IMR-90 (cell line): ENCODE results near the gene TMEM54. TPM values are rescaled to one million over a fixed set of nuclear protein-coding genes. Genes with fewer than 3 reads are reported as not detected.

Experiments used
- ATAC-seq: fragments of 200-7000 bp; cut with Tn5 transposase; 2 replicates; pipeline ENCODE4 v1.9.1; 2020; ENCODE audit warnings: low read depth, mild to moderate bottlenecking, moderate library complexity
- BruUV-seq: library from RNA; stranded (reverse); fragments of 400-500 nt; replicated peaks from 2 replicates; lab custom pipeline; 2021; lab: Mats Ljungman, UMichigan
- CTCF ChIA-PET: fragments of 300-600 bp; formaldehyde crosslinking; extraction: SDS; loops from one replicate; lab custom pipeline; 2021; ENCODE audit warnings: antibody characterized with exemption; lab: Yijun Ruan, JAX
- POLR2A ChIA-PET: fragments of 300-600 bp; sonication (Branson Sonifier 250); formaldehyde crosslinking; loops from one replicate; lab custom pipeline; 2022; ENCODE audit warnings: antibody characterized with exemption; ENCODE audit not compliant: unreplicated experiment; lab: Charles Lee
- DNase-seq: peaks from one replicate; pipeline ENCODE4 v3.0.0; 2013
- H2AFZ ChIP-seq: replicated peaks from 2 replicates; pipeline ENCODE3; 2013; ENCODE audit warnings: low read length, mild to moderate bottlenecking; ENCODE audit not compliant: poor library complexity
- H2AK5ac ChIP-seq: 2 replicates; pipeline ENCODE4 v1.6.1; 2013; ENCODE audit warnings: low read depth, low read length, inconsistent platforms
- H2AK9ac ChIP-seq: replicated peaks from 2 replicates; pipeline ENCODE3; 2013; ENCODE audit warnings: mild to moderate bottlenecking, low read depth, low read length, moderate library complexity; ENCODE audit not compliant: poor library complexity
- H2BK120ac ChIP-seq: 2 replicates; pipeline ENCODE4 v1.6.1; 2013; ENCODE audit warnings: low read depth, low read length, inconsistent platforms
- H2BK15ac ChIP-seq: 3 replicates; pipeline ENCODE4 v1.6.1; 2013; ENCODE audit warnings: low read depth, low read length, inconsistent platforms
- H2BK20ac ChIP-seq: 2 replicates; pipeline ENCODE4 v1.6.1; 2013; ENCODE audit warnings: low read depth, mild to moderate bottlenecking, inconsistent platforms, low read length, moderate library complexity
- H2BK5ac ChIP-seq: 2 replicates; pipeline ENCODE4 v1.6.1; 2013; ENCODE audit warnings: mild to moderate bottlenecking, low read depth, low read length, inconsistent platforms; ENCODE audit not compliant: poor library complexity, severe bottlenecking
- H3K14ac ChIP-seq: replicated peaks from 2 replicates; pipeline ENCODE4 v1.6.1; 2013; ENCODE audit warnings: low read depth, low read length, inconsistent platforms
- H3K18ac ChIP-seq: 2 replicates; pipeline ENCODE4 v1.6.1; 2013; ENCODE audit warnings: low read depth, low read length, control low read depth
- H3K23ac ChIP-seq: 2 replicates; pipeline ENCODE4 v1.6.1; 2013; ENCODE audit warnings: low read depth, low read length, inconsistent platforms
- H3K27ac ChIP-seq: 2 replicates; pipeline ENCODE4 v1.5.1; 2013; ENCODE audit warnings: mild to moderate bottlenecking, control low read depth, low read length; ENCODE audit not compliant: insufficient read depth
- H3K27me3 ChIP-seq: 2 replicates; pipeline ENCODE4 v1.6.1; 2013; ENCODE audit warnings: low read length; ENCODE audit not compliant: control insufficient read depth, insufficient read depth
- H3K36me3 ChIP-seq: 2 replicates; pipeline ENCODE4 v1.6.1; 2013; ENCODE audit warnings: low read length, mixed read lengths; ENCODE audit not compliant: control insufficient read depth, insufficient read depth
- H3K4ac ChIP-seq: 2 replicates; pipeline ENCODE4 v1.6.1; 2013; ENCODE audit warnings: low read depth, low read length, inconsistent platforms
- H3K4me1 ChIP-seq: 2 replicates; pipeline ENCODE4 v1.6.1; 2013; ENCODE audit warnings: low read length, mixed read lengths; ENCODE audit not compliant: control insufficient read depth, insufficient read depth
- H3K4me2 ChIP-seq: 2 replicates; pipeline ENCODE4 v1.6.1; 2013; ENCODE audit warnings: low read depth, mild to moderate bottlenecking, control low read depth, low read length, moderate library complexity
- H3K4me3 ChIP-seq: 2 replicates; pipeline ENCODE4 v1.5.1; 2013; ENCODE audit warnings: low read depth, mild to moderate bottlenecking, control low read depth, low read length, moderate library complexity; ENCODE audit not compliant: insufficient read depth
- H3K56ac ChIP-seq: 2 replicates; pipeline ENCODE4 v1.6.1; 2013; ENCODE audit warnings: low read length, inconsistent platforms; ENCODE audit not compliant: insufficient read depth; ENCODE audit errors: extremely low read depth
- H3K79me1 ChIP-seq, 2 experiments: 2 replicates each; pipeline ENCODE4 v1.6.1; 2013; ENCODE audit warnings: low read length in 2 of 2, inconsistent platforms in 1 of 2, low read depth in 1 of 2
- H3K9ac ChIP-seq: 2 replicates; pipeline ENCODE4 v1.6.1; 2013; ENCODE audit warnings: low read depth, low read length, control low read depth
- H3K9me1 ChIP-seq: 2 replicates; pipeline ENCODE4 v1.6.1; 2013; ENCODE audit warnings: low read length, inconsistent platforms; ENCODE audit not compliant: insufficient read depth
- H3K9me3 ChIP-seq: 2 replicates; pipeline ENCODE4 v1.6.1; 2013; ENCODE audit warnings: low read length; ENCODE audit not compliant: control insufficient read depth, insufficient read depth
- H4K20me1 ChIP-seq: 2 replicates; pipeline ENCODE4 v1.6.1; 2013; ENCODE audit warnings: low read length, inconsistent platforms; ENCODE audit not compliant: insufficient read depth
- H4K5ac ChIP-seq: 2 replicates; pipeline ENCODE4 v1.6.1; 2013; ENCODE audit warnings: mild to moderate bottlenecking, low read depth, low read length, control low read depth
- H4K8ac ChIP-seq, 2 experiments: 2 replicates each; pipeline ENCODE4 v1.6.1; 2013; ENCODE audit warnings: low read depth in 2 of 2, low read length in 2 of 2, control low read depth in 1 of 2, inconsistent platforms in 1 of 2
- H4K91ac ChIP-seq: 2 replicates; pipeline ENCODE4 v1.6.1; 2013; ENCODE audit warnings: low read depth, low read length, inconsistent platforms; ENCODE audit not compliant: insufficient read depth
- BHLHE40 ChIP-seq: fragments of 150-350 bp; IDR thresholded peaks from 2 replicates; pipeline ENCODE4 v1.6.1; 2016; ENCODE audit warnings: mild to moderate bottlenecking, low read depth, low read length
- CHD1 ChIP-seq: IDR thresholded peaks from 2 replicates; pipeline ENCODE4 v1.6.1; 2012; ENCODE audit warnings: low read depth, low read length, improper control_type of control experiment
- MAZ ChIP-seq: IDR thresholded peaks from 2 replicates; pipeline ENCODE4 v1.6.1; 2012; ENCODE audit warnings: low read depth, mild to moderate bottlenecking, low read length, improper control_type of control experiment, moderate library complexity, borderline replicate concordance
- MXI1 ChIP-seq: IDR thresholded peaks from 2 replicates; pipeline ENCODE4 v1.6.1; 2012; ENCODE audit warnings: low read depth, mild to moderate bottlenecking, low read length, moderate library complexity, borderline replicate concordance
- NFE2L2 ChIP-seq: fragments of 150-350 bp; IDR thresholded peaks from 2 replicates; pipeline ENCODE4 v1.6.1; 2016; ENCODE audit warnings: low read depth, mild to moderate bottlenecking, low read length
- RAD21 ChIP-seq: IDR thresholded peaks from 2 replicates; pipeline ENCODE4 v1.6.1; 2012; ENCODE audit warnings: low read length, improper control_type of control experiment
- RCOR1 ChIP-seq: IDR thresholded peaks from 2 replicates; pipeline ENCODE4 v1.6.1; 2012; ENCODE audit warnings: mild to moderate bottlenecking, low read length, improper control_type of control experiment; ENCODE audit not compliant: insufficient replicate concordance
- RFX5 ChIP-seq: IDR thresholded peaks from 2 replicates; pipeline ENCODE4 v1.8.0; 2012; ENCODE audit warnings: low read depth, mild to moderate bottlenecking, low read length, moderate library complexity
- SMC3 ChIP-seq: fragments of 150-350 bp; IDR thresholded peaks from 2 replicates; pipeline ENCODE4 v1.6.1; 2016; ENCODE audit warnings: low read depth, mild to moderate bottlenecking, antibody characterized with exemption, low read length, moderate library complexity
- WGBS, 2 experiments: methylation state at CpG; one replicate each; pipeline versions ENCODE4 v1.1.5 to v1.1.7; 2013; ENCODE audit warnings: missing lambda C conversion rate in 2 of 2; ENCODE audit not compliant: insufficient read length in 1 of 2; ENCODE audit errors: extremely low coverage in 2 of 2; 5-methylcytosine and 5-hydroxymethylcytosine counted together
- dilution Hi-C: fragments of 300-500 bp; cut with HindIII; formaldehyde crosslinking; loops from one replicate; pipeline ENCODE4 v1.14.3; 2018; ENCODE audit warnings: low sequenced_read_pairs; ENCODE audit not compliant: unreplicated experiment
- in situ Hi-C: fragments of 300-500 bp; cut with MboI; formaldehyde crosslinking; loops from 3 replicates; pipeline ENCODE4 v1.14.3; 2019; ENCODE audit warnings: low sequenced_read_pairs, inconsistent platforms, mixed read lengths
- intact Hi-C: fragments of 100-400 bp; cut with micrococcal nuclease; formaldehyde crosslinking; loops from 2 replicates; pipeline ENCODE4 v1.10.0; 2022
- polyA plus RNA-seq, 3 experiments: library from polyadenylated mRNA; depleted of rRNA; stranded (reverse); fragments of >200 nt; gene quantifications; 2 replicates each; pipeline ENCODE4 v1.2.3, GENCODE V29; 2012; ENCODE audit warnings: low replicate concordance in 1 of 3
- total RNA-seq: library from RNA; depleted of rRNA; stranded (reverse); fragments of >200 nt; gene quantifications from 2 replicates; pipeline ENCODE4 v1.2.3, GENCODE V29; 2012
- TF ChIP-seq, protein P1 (sequence below): conservative IDR thresholded peaks from 2 replicates; pipeline ENCODE4 v1.5.1; 2012; ENCODE audit warnings: mild to moderate bottlenecking, low read depth, low read length, improper control_type of control experiment
- TF ChIP-seq, protein P2 (sequence below): fragments of 150-350 bp; IDR thresholded peaks from 2 replicates; pipeline ENCODE4 v1.6.1; 2017; ENCODE audit warnings: mild to moderate bottlenecking, antibody characterized with exemption, low read length, low read depth

TMEM54 gene
- total and polyA plus RNA-seq, 2 of the 4 experiments (the other 2 are of a cell fraction): 25.5 to 75.2 TPM

DNA sequence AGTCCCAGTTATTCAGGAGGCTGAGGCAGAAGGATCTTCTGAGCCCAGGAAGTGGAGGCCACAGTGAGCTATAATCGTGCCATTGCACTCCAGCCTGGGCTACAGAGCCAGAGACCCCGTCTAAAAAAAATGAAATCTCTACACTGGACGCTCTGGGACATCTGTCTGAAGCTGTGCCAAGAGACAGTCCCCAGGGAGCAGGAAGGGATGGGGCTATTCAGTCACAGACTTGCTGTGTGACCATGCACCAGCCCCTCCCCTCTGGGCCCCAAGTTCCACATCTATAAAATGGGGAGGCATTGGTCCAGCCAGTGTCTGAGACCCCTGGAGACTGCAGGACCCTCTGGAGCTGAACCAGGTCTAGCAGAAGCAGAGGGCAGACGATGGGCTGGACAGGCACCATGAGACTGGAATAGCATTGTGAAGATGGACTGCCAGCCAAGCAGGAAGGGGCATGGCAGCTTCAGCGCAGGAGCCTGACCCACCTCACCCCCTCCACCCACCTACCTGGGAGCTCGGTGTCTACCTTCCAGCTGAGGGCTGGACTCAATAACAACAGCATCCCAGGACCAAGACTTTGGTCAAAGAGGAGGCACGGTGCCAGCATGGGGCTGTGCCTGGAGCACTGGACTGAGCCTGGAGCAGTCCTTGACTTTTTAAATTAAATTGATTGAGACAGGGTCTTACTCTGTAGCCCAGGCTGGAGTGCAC is 1.4 kb downstream of the TMEM54 start (continued):
- TF ChIP-seq, protein P1, sequence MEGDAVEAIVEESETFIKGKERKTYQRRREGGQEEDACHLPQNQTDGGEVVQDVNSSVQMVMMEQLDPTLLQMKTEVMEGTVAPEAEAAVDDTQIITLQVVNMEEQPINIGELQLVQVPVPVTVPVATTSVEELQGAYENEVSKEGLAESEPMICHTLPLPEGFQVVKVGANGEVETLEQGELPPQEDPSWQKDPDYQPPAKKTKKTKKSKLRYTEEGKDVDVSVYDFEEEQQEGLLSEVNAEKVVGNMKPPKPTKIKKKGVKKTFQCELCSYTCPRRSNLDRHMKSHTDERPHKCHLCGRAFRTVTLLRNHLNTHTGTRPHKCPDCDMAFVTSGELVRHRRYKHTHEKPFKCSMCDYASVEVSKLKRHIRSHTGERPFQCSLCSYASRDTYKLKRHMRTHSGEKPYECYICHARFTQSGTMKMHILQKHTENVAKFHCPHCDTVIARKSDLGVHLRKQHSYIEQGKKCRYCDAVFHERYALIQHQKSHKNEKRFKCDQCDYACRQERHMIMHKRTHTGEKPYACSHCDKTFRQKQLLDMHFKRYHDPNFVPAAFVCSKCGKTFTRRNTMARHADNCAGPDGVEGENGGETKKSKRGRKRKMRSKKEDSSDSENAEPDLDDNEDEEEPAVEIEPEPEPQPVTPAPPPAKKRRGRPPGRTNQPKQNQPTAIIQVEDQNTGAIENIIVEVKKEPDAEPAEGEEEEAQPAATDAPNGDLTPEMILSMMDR: no peak
- TF ChIP-seq NFE2L2: no peak
- TF ChIP-seq SMC3: no peak

DNA sequence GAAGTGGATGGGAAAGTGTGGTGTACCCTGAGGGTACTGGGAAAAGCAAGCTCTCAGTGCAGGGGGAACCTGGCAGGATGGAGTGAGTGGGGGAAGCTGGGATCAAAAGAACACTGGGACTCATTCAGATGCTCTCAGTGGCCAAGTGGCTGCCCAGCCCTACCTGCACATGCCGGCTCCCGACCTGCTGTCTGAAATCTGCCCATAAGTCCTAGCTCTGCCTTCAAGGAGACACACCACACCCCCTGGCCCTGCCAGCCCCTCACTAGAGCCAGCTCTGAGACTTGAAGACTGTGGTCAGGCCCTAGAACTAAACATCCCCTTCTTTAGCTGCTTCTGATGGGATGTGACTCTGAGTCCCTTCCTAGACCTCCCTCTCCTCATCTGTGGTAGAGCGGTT is 2.2 kb downstream of the TMEM54 start:
- Histone ChIP-seq H2BK120ac (no peak overlapping the region), H3K9ac (no peak overlapping the region), H3K56ac (no peak overlapping the region), H3K4me1 (peaks cover 2% of the 10 kb centered on the region; the same call in 1 of the 2 replicates), H4K8ac (no peak overlapping the region), H2AK9ac (no peak overlapping the region), H3K14ac (no peak overlapping the region), H3K4me3 (no peak overlapping the region), H3K23ac (no peak overlapping the region), H2BK15ac (no peak overlapping the region), H3K27me3 (peaks cover 5% of the 10 kb centered on the region), H2AFZ (no peak overlapping the region), H3K18ac (no peak overlapping the region), H3K36me3 (peaks cover 1% of the 10 kb centered on the region; the same call in 1 of the 2 replicates), H3K9me3 (no peaks in the 10 kb centered on the region), H3K4ac (no peak overlapping the region), H2BK20ac (no peak overlapping the region), H2BK5ac (no peak overlapping the region), H4K20me1 (no peaks in the 10 kb centered on the region), H4K91ac (no peak overlapping the region), H3K79me1 (peaks cover 0 to 9% of the 10 kb centered on the region in 2 experiments; a peak in 1 of 4 replicates), H3K27ac (no peak overlapping the region), H4K5ac (no peak overlapping the region), H3K4me2 (no peak overlapping the region), H2AK5ac (no peak overlapping the region), H3K9me1 (peaks cover 6% of the 10 kb centered on the region; the same call in 1 of the 2 replicates)
- DNase-seq (no peak), ATAC-seq (no peak)
- no CpG with 5 or more reads among the region's 3 CpGs for WGBS, 2 experiments
- BruUV-seq: no TSS peak
- intact Hi-C loops: no loop called here
- CTCF ChIA-PET: no interaction called here
- in situ Hi-C loops: no loop called here
- POLR2A ChIA-PET: no interaction called here
- dilution Hi-C loops: no loop called here
- TF ChIP-seq RCOR1 (no peak), BHLHE40 (no peak), MXI1 (no peak), CHD1 (no peak), RAD21 (no peak), MAZ (no peak), RFX5 (no peak), NFE2L2 (no peak)
- TF ChIP-seq, protein P1: no peak
- TF ChIP-seq, protein P2, sequence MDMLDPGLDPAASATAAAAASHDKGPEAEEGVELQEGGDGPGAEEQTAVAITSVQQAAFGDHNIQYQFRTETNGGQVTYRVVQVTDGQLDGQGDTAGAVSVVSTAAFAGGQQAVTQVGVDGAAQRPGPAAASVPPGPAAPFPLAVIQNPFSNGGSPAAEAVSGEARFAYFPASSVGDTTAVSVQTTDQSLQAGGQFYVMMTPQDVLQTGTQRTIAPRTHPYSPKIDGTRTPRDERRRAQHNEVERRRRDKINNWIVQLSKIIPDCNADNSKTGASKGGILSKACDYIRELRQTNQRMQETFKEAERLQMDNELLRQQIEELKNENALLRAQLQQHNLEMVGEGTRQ: no peak
